ENCODE data around the gene COL11A2.

- TF ChIP-seq SP1 (IDR thresholded peaks at IDR 0.05) (no peak), SUZ12 (IDR thresholded peaks at IDR 0.05) (no peak), FOXM1 (IDR thresholded peaks at IDR 0.05; ENCODE audit: borderline replicate concordance) (no peak), FOXK2 (IDR thresholded peaks at IDR 0.05) (no peak), FOXA1 (IDR thresholded peaks at IDR 0.05) (no peak), ELF4 (IDR thresholded peaks at IDR 0.05) (no peak), LEF1 (IDR thresholded peaks at IDR 0.05; ENCODE audit: borderline replicate concordance) (no peak), TARDBP (IDR thresholded peaks at IDR 0.05) (no peak), BHLHE40 (IDR thresholded peaks at IDR 0.05; ENCODE audit: borderline replicate concordance) (no peak), NFRKB (IDR thresholded peaks at IDR 0.05) (no peak), CTBP1 (IDR thresholded peaks at IDR 0.05; ENCODE audit: borderline replicate concordance) (no peak)
- TF ChIP-seq, protein P1, sequence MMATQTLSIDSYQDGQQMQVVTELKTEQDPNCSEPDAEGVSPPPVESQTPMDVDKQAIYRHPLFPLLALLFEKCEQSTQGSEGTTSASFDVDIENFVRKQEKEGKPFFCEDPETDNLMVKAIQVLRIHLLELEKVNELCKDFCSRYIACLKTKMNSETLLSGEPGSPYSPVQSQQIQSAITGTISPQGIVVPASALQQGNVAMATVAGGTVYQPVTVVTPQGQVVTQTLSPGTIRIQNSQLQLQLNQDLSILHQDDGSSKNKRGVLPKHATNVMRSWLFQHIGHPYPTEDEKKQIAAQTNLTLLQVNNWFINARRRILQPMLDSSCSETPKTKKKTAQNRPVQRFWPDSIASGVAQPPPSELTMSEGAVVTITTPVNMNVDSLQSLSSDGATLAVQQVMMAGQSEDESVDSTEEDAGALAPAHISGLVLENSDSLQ (IDR thresholded peaks at IDR 0.05) = no peak
Measured at GRCh38 chr6:33165581-33166258, 26.5 kb downstream of the COL11A2 start.

All from HEK293T (cell line).